Left lung (tissue), 10 donors: Measurements from ENCODE around the gene LCE3A. TPM values are rescaled to one million over a fixed set of nuclear protein-coding genes. Genes with fewer than 3 reads are reported as not detected.
A peak's percentile ranks its signal among the peaks of the same experiment; 100 is the strongest.

Experiments used
- ATAC-seq: fragments of 200-7000 bp; cut with Tn5 transposase; one replicate; pipeline ENCODE4 v1.9.1; 2020; ENCODE audit warnings: moderate library complexity
- DNase-seq, 4 donors: peaks; one replicate each; pipeline ENCODE4 v3.0.0-alpha.2; 2013 to 2020
- H3K27ac ChIP-seq, 2 donors: fragments of 200-600 bp; sonication (generic) in 1 of 2; one replicate each; pipeline versions ENCODE4 v1.5.0 to v1.8.0; 2020 to 2021
- H3K27me3 ChIP-seq, 2 donors: fragments of 200-600 bp; sonication (generic) in 1 of 2; one replicate each; pipeline versions ENCODE4 v1.5.0 to v1.8.0; 2020 to 2021
- H3K36me3 ChIP-seq, 2 donors: fragments of 200-600 bp; sonication (generic) in 1 of 2; one replicate each; pipeline versions ENCODE4 v1.5.0 to v1.8.0; 2020 to 2021
- H3K4me1 ChIP-seq, 2 donors: fragments of 200-600 bp; one replicate each; pipeline ENCODE4 v1.8.0; 2021
- H3K4me3 ChIP-seq, 2 donors: fragments of 200-600 bp; sonication (generic) in 1 of 2; one replicate each; pipeline versions ENCODE4 v1.5.0 to v1.8.0; 2020 to 2021; ENCODE audit warnings: mild to moderate bottlenecking in 1 of 2
- H3K9me3 ChIP-seq, 2 donors: fragments of 200-600 bp; sonication (generic) in 1 of 2; one replicate each; pipeline versions ENCODE4 v1.5.0 to v1.8.0; 2020 to 2021
- intact Hi-C, 2 donors: fragments of 100-400 bp; cut with DNase I; formaldehyde crosslinking; loops; one replicate each; pipeline versions ENCODE4 v1.11.2 to v1.14.2; 2022
- polyA plus RNA-seq, 6 donors: library from polyadenylated mRNA; unstranded; fragments of 120-200 nt; gene quantifications; one replicate each; pipeline ENCODE4 v1.2.1, GENCODE V29; 2013; ENCODE audit not compliant: insufficient read length in 6 of 6
- total RNA-seq, 2 donors: library from RNA; stranded (reverse); fragmentation: NEBNext Ultra II Directional; extraction: Animal tissue kit (Norgen Biotek cat#: 25700); gene quantifications; one replicate each; pipeline ENCODE4 v1.2.1, GENCODE V29; 2021
- TF ChIP-seq, protein P1 (sequence below), 2 donors: fragments of 200-600 bp; sonication (generic) in 1 of 2; IDR thresholded peaks; one replicate each; pipeline versions ENCODE4 v1.5.0 to v1.8.0; 2021; ENCODE audit warnings: antibody characterized with exemption in 2 of 2
- donor health status: DM: no; HTN: yes; CAD: no.
- donor health status: DM: no; HTN: no; CAD: no.

Gene LCE3A
- total and polyA plus RNA-seq, 8 donors, result not detected

DNA sequence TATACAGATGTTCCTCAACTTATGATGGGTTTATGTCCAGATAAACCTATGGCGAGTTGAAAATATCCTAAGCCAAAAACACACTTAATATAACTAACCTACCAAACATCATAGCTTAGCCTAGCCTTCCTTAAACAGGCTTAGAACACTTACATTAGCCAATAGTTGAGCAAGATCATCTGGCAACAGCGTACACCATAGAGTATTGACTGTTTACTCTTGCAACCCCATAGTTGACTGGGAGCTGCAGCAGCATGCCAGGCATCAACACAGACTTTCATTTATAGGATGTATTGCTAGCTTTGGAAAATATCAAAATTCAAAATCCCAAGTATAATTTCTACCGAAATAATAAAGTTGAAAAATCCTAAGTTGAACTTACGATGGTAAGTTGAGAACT lies 34.8 kb upstream of the LCE3A start:
- no peaks in the 10 kb centered on the region for H3K36me3 ChIP-seq
- DNase-seq (no peak), ATAC-seq (no peak)
- H3K9me3 ChIP-seq, result no peaks in the 10 kb centered on the region
- TF ChIP-seq, protein P1, sequence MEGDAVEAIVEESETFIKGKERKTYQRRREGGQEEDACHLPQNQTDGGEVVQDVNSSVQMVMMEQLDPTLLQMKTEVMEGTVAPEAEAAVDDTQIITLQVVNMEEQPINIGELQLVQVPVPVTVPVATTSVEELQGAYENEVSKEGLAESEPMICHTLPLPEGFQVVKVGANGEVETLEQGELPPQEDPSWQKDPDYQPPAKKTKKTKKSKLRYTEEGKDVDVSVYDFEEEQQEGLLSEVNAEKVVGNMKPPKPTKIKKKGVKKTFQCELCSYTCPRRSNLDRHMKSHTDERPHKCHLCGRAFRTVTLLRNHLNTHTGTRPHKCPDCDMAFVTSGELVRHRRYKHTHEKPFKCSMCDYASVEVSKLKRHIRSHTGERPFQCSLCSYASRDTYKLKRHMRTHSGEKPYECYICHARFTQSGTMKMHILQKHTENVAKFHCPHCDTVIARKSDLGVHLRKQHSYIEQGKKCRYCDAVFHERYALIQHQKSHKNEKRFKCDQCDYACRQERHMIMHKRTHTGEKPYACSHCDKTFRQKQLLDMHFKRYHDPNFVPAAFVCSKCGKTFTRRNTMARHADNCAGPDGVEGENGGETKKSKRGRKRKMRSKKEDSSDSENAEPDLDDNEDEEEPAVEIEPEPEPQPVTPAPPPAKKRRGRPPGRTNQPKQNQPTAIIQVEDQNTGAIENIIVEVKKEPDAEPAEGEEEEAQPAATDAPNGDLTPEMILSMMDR (IDR thresholded peaks at IDR 0.05), result no peak
- intact Hi-C loops, result no loop called here
- no peak overlapping the region for H3K27ac ChIP-seq
- H3K27me3 ChIP-seq, result no peaks in the 10 kb centered on the region
- H3K4me1 ChIP-seq, result no peaks in the 10 kb centered on the region
- H3K4me3 ChIP-seq, result no peak overlapping the region

- ATAC-seq (peak; percentile 61), DNase-seq (no peak)
- peaks cover 0 to 12% of the 10 kb centered on the region in 2 donors for H3K27me3 ChIP-seq
- intact Hi-C loops, result no loop called here
- no peaks in the 10 kb centered on the region for H3K9me3 ChIP-seq
- TF ChIP-seq, protein P1 (IDR thresholded peaks at IDR 0.05), result no peak
- H3K4me1 ChIP-seq, result no peaks in the 10 kb centered on the region
- no peak overlapping the region for H3K27ac ChIP-seq
- no peaks in the 10 kb centered on the region for H3K36me3 ChIP-seq
- H3K4me3 ChIP-seq, result no peak overlapping the region
Measured at GRCh38 chr1:152656459-152656858, 33.6 kb upstream of the LCE3A start.

DNA sequence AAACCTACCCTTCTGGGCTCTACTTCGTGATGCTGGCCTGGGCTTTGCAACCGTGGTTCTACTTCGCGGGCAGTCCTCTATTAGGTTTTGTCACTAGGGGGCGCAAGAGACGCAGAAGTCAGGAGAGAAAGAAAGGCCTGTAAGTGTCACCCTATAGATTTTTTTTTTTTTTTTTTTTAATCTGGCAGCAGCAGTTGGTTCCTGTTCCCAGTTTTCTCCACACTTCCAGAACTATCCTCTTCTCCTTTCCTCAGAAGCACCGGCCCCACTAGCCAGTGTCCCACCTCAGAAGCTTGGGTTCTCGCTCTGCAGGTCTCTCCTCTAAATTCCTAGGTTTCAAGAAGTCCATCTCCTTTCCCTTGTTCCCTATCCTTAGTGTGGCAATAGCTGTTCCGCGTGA lies 31.2 kb upstream of the LCE3A start:
- ATAC-seq, result peak; percentile 71
- Histone ChIP-seq H3K36me3 (no peaks in the 10 kb centered on the region), H3K27me3 (peaks cover 0 to 13% of the 10 kb centered on the region in 2 donors), H3K4me1 (no peaks in the 10 kb centered on the region), H3K27ac (no peak overlapping the region), H3K9me3 (no peaks in the 10 kb centered on the region), H3K4me3 (no peak overlapping the region)
- TF ChIP-seq, protein P1 (IDR thresholded peaks at IDR 0.05), result peak; percentile 45 to 53
- intact Hi-C loops, result no loop called here
- peak in 2 of 4 donors; percentile 20 to 66 for DNase-seq

DNA sequence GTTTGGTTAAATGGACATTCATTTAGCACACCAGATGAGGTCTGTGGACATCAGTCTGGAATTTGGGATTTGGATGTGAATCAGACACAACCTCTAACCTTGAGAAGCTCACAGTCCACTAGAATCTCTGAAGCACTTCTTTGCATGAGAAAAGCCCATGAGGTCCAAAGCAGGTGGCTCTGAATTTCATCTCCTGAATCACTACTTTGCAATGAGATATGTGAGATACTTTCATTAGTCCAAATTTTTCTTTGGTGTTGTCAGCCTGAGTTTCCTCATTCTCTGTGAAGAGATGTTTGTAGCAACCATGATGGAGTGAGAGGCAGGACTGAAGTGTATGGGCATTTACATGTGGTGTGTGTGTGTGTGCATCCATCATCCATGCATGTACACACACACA lies 23.8 kb upstream of the LCE3A start:
- Histone ChIP-seq H3K4me3 (no peak overlapping the region), H3K27me3 (peaks cover 0 to 3% of the 10 kb centered on the region in 2 donors), H3K9me3 (no peaks in the 10 kb centered on the region), H3K27ac (no peak overlapping the region), H3K4me1 (no peaks in the 10 kb centered on the region), H3K36me3 (no peaks in the 10 kb centered on the region)
- intact Hi-C loops, result no loop called here
- no peak for DNase-seq
- ATAC-seq, result no peak
- TF ChIP-seq, protein P1 (IDR thresholded peaks at IDR 0.05), result no peak

DNA sequence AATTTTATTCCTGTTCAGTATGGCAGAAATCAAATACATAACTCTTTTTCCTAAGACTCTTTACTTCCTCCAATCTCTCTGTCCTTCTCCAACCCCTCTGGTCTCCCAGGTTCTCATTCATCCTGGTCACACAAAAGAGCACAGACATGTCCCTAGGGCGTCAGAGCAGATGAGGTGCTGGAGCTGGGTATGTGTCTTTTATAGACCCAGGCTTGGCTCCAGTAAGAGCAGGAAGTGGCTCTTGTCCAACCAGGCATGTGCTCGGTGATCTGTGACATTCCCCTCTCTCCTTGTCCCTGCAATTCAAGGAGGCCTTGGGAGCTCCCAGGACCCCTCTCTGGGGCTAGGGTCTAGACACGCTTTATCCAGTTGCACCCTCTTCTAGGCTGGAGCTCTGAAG lies 22.2 kb upstream of the LCE3A start:
- TF ChIP-seq, protein P1 (IDR thresholded peaks at IDR 0.05), result no peak
- intact Hi-C loops, result no loop called here
- no peaks in the 10 kb centered on the region for H3K27me3 ChIP-seq
- no peak overlapping the region for H3K4me3 ChIP-seq
- DNase-seq, result no peak
- no peaks in the 10 kb centered on the region for H3K9me3 ChIP-seq
- no peak for ATAC-seq
- no peaks in the 10 kb centered on the region for H3K36me3 ChIP-seq
- H3K27ac ChIP-seq, result no peak overlapping the region
- no peaks in the 10 kb centered on the region for H3K4me1 ChIP-seq
